MM.1S (cell line): ENCODE data around the gene KIAA0825.

Experiments used
- DNase-seq: peaks from one replicate; pipeline ENCODE4 v3.0.0-alpha.2; 2015
- H2AFZ ChIP-seq: fragments of 300-600 bp; sonication (generic); 2 replicates; pipeline ENCODE4 v1.6.0; 2016; ENCODE audit warnings: antibody characterized with exemption, low read length
- H3F3A ChIP-seq: fragments of 300-600 bp; sonication (generic); 2 replicates; pipeline ENCODE4 v1.6.1; 2016; ENCODE audit warnings: mild to moderate bottlenecking, antibody characterized with exemption, low read length, moderate library complexity, mixed read lengths; ENCODE audit not compliant: insufficient read depth
- H3K27ac ChIP-seq: fragments of 300-600 bp; sonication (generic); 2 replicates; pipeline ENCODE4 v1.5.1; 2016; ENCODE audit warnings: mild to moderate bottlenecking, low read length
- H3K27me3 ChIP-seq: fragments of 300-600 bp; sonication (generic); replicated peaks from 2 replicates; pipeline ENCODE4 v1.6.0; 2016; ENCODE audit warnings: low read length; ENCODE audit not compliant: insufficient read depth
- H3K36me3 ChIP-seq: fragments of 300-600 bp; sonication (generic); replicated peaks from 2 replicates; pipeline ENCODE4 v1.6.1; 2016; ENCODE audit warnings: mild to moderate bottlenecking, low read length, mixed read lengths; ENCODE audit not compliant: insufficient read depth
- H3K4me1 ChIP-seq: fragments of 300-600 bp; sonication (generic); 2 replicates; pipeline ENCODE4 v1.6.1; 2016; ENCODE audit warnings: low read length, mixed read lengths
- H3K4me2 ChIP-seq: fragments of 300-600 bp; sonication (generic); 2 replicates; pipeline ENCODE4 v1.6.0; 2016; ENCODE audit warnings: low read depth, low read length
- H3K4me3 ChIP-seq: fragments of 300-600 bp; sonication (generic); 2 replicates; pipeline ENCODE4 v1.5.1; 2016; ENCODE audit warnings: low read length, mixed read lengths
- H3K79me2 ChIP-seq: fragments of 300-600 bp; sonication (generic); 2 replicates; pipeline ENCODE4 v1.6.1; 2016; ENCODE audit warnings: mixed run types, low read length, mixed read lengths
- H3K9ac ChIP-seq: fragments of 300-600 bp; sonication (generic); 2 replicates; pipeline ENCODE4 v1.6.1; 2016; ENCODE audit warnings: low read length, mixed read lengths
- H3K9me2 ChIP-seq: fragments of 300-600 bp; sonication (generic); replicated peaks from 2 replicates; pipeline ENCODE4 v1.6.1; 2016; ENCODE audit warnings: mild to moderate bottlenecking, low read length, mixed read lengths; ENCODE audit not compliant: insufficient read depth
- H3K9me3 ChIP-seq: fragments of 300-600 bp; sonication (generic); replicated peaks from 2 replicates; pipeline ENCODE4 v1.6.1; 2016; ENCODE audit warnings: mild to moderate bottlenecking, low read length, mixed read lengths; ENCODE audit not compliant: insufficient read depth
- H4K20me1 ChIP-seq: fragments of 300-600 bp; sonication (generic); 2 replicates; pipeline ENCODE4 v1.6.1; 2016; ENCODE audit warnings: mild to moderate bottlenecking, low read length, moderate library complexity, mixed read lengths; ENCODE audit not compliant: insufficient read depth
- EZH2 ChIP-seq: fragments of 300-600 bp; sonication (generic); optimal IDR thresholded peaks from 2 replicates; pipeline ENCODE3; 2017; ENCODE audit warnings: low read depth, mild to moderate bottlenecking, antibody characterized with exemption, low read length, mixed read lengths
- EZH2phosphoT487 ChIP-seq: fragments of 300-600 bp; sonication (generic); IDR thresholded peaks from 2 replicates; pipeline ENCODE4 v1.6.1; 2018; ENCODE audit warnings: antibody characterized with exemption, low read length
- TF ChIP-seq, protein P1 (sequence below): fragments of 300-600 bp; sonication (generic); IDR thresholded peaks from 2 replicates; pipeline ENCODE4 v1.5.1; 2016; ENCODE audit warnings: antibody characterized with exemption, low read length, mixed read lengths

KIAA0825 gene

DNA sequence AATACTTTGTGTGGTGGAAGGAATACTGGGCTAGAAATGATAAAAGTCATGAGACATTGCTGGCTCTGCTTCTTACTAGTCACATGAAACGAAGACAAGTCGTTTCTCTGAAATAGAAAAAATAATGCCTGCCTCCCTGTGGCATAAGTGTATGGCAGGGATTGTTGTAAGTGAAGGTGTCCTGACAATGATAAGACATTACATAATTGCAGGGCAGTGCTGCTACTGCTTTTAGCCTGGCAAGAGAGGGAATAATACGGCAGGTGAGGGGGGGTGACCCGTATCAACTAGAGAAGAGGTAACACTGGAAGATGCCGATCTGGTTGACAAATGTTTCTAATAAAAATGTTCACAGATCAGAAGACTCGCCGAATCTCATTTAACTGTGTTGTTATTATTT, 314.3 kb downstream of the KIAA0825 start:
- no peak overlapping the region for H3K9ac ChIP-seq
- H3F3A ChIP-seq = no peaks in the 10 kb centered on the region
- H3K4me1 ChIP-seq = no peaks in the 10 kb centered on the region
- H3K27me3 ChIP-seq = no peaks in the 10 kb centered on the region
- no peaks in the 10 kb centered on the region for H3K79me2 ChIP-seq
- H2AFZ ChIP-seq = no peak overlapping the region
- H3K36me3 ChIP-seq = no peaks in the 10 kb centered on the region
- no peak overlapping the region for H3K4me2 ChIP-seq
- no peaks in the 10 kb centered on the region; the same call in 1 of the 2 replicates for H4K20me1 ChIP-seq
- DNase-seq = no peak
- no peak for TF ChIP-seq EZH2phosphoT487
- TF ChIP-seq EZH2 = no peak
- TF ChIP-seq, protein P1, sequence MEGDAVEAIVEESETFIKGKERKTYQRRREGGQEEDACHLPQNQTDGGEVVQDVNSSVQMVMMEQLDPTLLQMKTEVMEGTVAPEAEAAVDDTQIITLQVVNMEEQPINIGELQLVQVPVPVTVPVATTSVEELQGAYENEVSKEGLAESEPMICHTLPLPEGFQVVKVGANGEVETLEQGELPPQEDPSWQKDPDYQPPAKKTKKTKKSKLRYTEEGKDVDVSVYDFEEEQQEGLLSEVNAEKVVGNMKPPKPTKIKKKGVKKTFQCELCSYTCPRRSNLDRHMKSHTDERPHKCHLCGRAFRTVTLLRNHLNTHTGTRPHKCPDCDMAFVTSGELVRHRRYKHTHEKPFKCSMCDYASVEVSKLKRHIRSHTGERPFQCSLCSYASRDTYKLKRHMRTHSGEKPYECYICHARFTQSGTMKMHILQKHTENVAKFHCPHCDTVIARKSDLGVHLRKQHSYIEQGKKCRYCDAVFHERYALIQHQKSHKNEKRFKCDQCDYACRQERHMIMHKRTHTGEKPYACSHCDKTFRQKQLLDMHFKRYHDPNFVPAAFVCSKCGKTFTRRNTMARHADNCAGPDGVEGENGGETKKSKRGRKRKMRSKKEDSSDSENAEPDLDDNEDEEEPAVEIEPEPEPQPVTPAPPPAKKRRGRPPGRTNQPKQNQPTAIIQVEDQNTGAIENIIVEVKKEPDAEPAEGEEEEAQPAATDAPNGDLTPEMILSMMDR = no peak
- no peaks in the 10 kb centered on the region for H3K9me3 ChIP-seq
- H3K27ac ChIP-seq = no peak overlapping the region
- H3K4me3 ChIP-seq = no peak overlapping the region
- no peaks in the 10 kb centered on the region for H3K9me2 ChIP-seq

DNA sequence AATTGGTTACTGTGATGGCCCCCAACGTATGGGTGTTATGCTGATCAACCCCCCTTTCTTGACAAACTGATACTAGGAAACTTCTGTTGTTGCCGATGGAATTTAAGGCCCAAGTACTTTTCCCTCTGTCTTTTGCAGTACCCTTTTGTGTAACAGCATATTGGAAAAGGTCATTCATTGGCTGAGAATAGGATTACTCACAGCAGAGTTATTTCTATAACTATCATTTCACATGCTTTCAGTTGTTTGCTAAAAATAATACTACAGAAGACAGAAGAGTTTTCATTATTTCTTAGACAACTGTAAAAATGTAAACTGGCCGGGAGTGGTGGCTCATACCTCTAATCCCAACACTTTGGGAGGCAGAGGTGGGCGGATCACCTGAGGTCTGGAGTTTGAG, 329.5 kb downstream of the KIAA0825 start:
- Histone ChIP-seq H3K9me2 (no peaks in the 10 kb centered on the region), H3K4me2 (no peak overlapping the region), H3K79me2 (no peaks in the 10 kb centered on the region), H3K36me3 (no peaks in the 10 kb centered on the region), H3K9me3 (no peaks in the 10 kb centered on the region), H3K4me1 (no peaks in the 10 kb centered on the region), H4K20me1 (no peaks in the 10 kb centered on the region), H3K9ac (no peak overlapping the region), H3K27ac (no peak overlapping the region), H2AFZ (no peak overlapping the region), H3F3A (no peaks in the 10 kb centered on the region), H3K4me3 (no peak overlapping the region), H3K27me3 (no peaks in the 10 kb centered on the region)
- TF ChIP-seq EZH2phosphoT487 = no peak
- no peak for DNase-seq

DNA sequence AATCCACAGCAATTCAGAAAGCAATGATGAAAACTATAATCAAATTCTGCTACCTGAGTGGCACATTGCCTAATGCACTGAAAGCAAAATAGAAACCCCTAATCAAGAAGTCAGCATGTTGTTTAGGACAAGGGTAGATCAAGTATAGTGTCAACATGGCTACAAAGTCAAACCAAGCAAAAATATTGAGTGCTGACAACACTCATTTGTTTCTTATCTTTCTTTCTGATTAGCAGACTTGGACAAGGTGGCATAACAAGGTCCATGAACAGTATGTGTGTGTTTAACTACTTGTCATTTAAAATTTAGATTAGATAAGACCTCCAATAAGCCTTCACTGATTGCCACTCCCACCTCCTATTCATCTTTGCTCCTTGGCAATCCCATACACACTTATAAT, 332.4 kb downstream of the KIAA0825 start:
- Histone ChIP-seq H3K9ac (no peak overlapping the region), H3K79me2 (no peaks in the 10 kb centered on the region), H3K9me3 (no peaks in the 10 kb centered on the region), H3K36me3 (no peaks in the 10 kb centered on the region), H4K20me1 (no peaks in the 10 kb centered on the region), H3K4me3 (no peak overlapping the region), H2AFZ (no peak overlapping the region), H3F3A (no peaks in the 10 kb centered on the region), H3K4me2 (no peak overlapping the region), H3K4me1 (no peaks in the 10 kb centered on the region), H3K27me3 (no peaks in the 10 kb centered on the region), H3K27ac (no peak overlapping the region), H3K9me2 (no peaks in the 10 kb centered on the region)
- TF ChIP-seq EZH2 = no peak
- no peak for TF ChIP-seq EZH2phosphoT487
- TF ChIP-seq, protein P1 = no peak
- DNase-seq = no peak

DNA sequence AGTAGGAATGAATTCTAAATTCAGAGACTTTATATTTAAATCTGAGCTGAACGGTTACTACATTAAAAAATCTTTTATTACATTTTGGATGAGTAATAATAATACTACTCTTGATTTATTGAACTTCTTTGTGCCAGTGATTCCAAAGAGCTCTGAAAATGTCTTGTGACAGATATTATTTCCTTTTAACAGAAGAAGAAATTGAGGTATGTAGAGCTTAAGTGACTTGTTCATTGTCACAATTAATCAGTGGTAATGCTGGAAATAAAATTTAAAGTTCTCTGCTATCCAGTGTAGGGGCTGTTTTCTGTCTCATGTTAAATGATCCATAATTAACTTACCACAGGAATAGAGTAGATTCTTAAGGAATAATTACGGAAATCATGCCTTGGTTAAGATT, 335.3 kb downstream of the KIAA0825 start:
- Histone ChIP-seq H3K4me3 (no peak overlapping the region), H2AFZ (no peak overlapping the region), H3K79me2 (no peaks in the 10 kb centered on the region), H3K9ac (no peak overlapping the region), H3K36me3 (no peaks in the 10 kb centered on the region), H3K4me1 (no peaks in the 10 kb centered on the region), H4K20me1 (no peaks in the 10 kb centered on the region), H3K27ac (no peak overlapping the region), H3F3A (no peaks in the 10 kb centered on the region), H3K4me2 (no peak overlapping the region), H3K9me3 (no peaks in the 10 kb centered on the region), H3K27me3 (no peaks in the 10 kb centered on the region), H3K9me2 (no peaks in the 10 kb centered on the region)
- DNase-seq = no peak
- TF ChIP-seq, protein P1 = no peak
- no peak for TF ChIP-seq EZH2phosphoT487
